HepG2 (cell line): Measurements from ENCODE around the gene PLD1. TPM values are rescaled to one million over a fixed set of nuclear protein-coding genes. Genes with fewer than 3 reads are reported as not detected.

Experiments used
- ATAC-seq: fragments of 200-7000 bp; cut with Tn5 transposase; 3 replicates; pipeline ENCODE4 v1.9.1; 2020; ENCODE audit warnings: mild to moderate bottlenecking, moderate library complexity
- BruUV-seq: library from RNA; stranded (reverse); fragments of 400-500 nt; replicated peaks from 2 replicates; lab custom pipeline; 2021; lab: Mats Ljungman, UMichigan
- CTCF ChIA-PET: fragments of 300-600 bp; formaldehyde crosslinking; extraction: SDS; loops from one replicate; lab custom pipeline; 2021; ENCODE audit warnings: low total read pairs, inconsistent platforms, low intra/inter-chr PET ratio; lab: Yijun Ruan, JAX
- POLR2A ChIA-PET: fragments of 350-600 bp; sonication (Branson Sonifier 250); formaldehyde crosslinking; loops from one replicate; lab custom pipeline; 2020; ENCODE audit warnings: antibody characterized with exemption, inconsistent platforms; lab: Yijun Ruan, JAX
- DNase-seq: peaks from one replicate; pipeline ENCODE4 v3.0.0-alpha.2; 2015; ENCODE audit warnings: low spot score
- FAIRE-seq: peaks from 3 replicates; lab custom pipeline; 2011; peaks lifted over from hg19 to GRCh38; lab: Jason Lieb, UNC
- H2AFZ ChIP-seq: one replicate; pipeline ENCODE4 v1.6.1; 2011; ENCODE audit warnings: low read length, inconsistent platforms
- H3K27ac ChIP-seq: fragments of 300-600 bp; 3 replicates; pipeline ENCODE4 v1.8.0; 2011; ENCODE audit warnings: mixed run types, mild to moderate bottlenecking, mixed read lengths, low read length, inconsistent platforms; ENCODE audit not compliant: insufficient read depth; ENCODE audit errors: extremely low read length
- H3K27me3 ChIP-seq, 2 experiments: fragments of 200-600 bp in 1 of 2; 2 replicates in 1 of 2; 3 replicates in 1 of 2; pipeline versions ENCODE4 v1.6.0 to v1.8.0; 2011; ENCODE audit warnings: low read length in 2 of 2, mild to moderate bottlenecking in 2 of 2, moderate library complexity in 2 of 2, inconsistent platforms in 1 of 2; ENCODE audit not compliant: insufficient read depth in 2 of 2, control insufficient read depth in 1 of 2
- H3K36me3 ChIP-seq, 2 experiments: fragments of 200-600 bp in 1 of 2; replicated peaks in 1 of 2; 2 replicates in 1 of 2; 3 replicates in 1 of 2; pipeline versions ENCODE4 v1.5.1 to v1.8.0; 2011; ENCODE audit warnings: low read length in 2 of 2, inconsistent platforms in 1 of 2; ENCODE audit not compliant: insufficient read depth in 2 of 2, control insufficient read depth in 1 of 2
- H3K4me1 ChIP-seq: 2 replicates; pipeline ENCODE4 v1.5.1; 2012; ENCODE audit warnings: low read length, inconsistent platforms; ENCODE audit not compliant: insufficient read depth
- H3K4me2 ChIP-seq: 2 replicates; pipeline ENCODE4 v1.6.0; 2011; ENCODE audit warnings: low read depth, low read length, inconsistent platforms
- H3K4me3 ChIP-seq, 3 experiments: fragments of 200-600 bp in 1 of 3; sonication (generic), shearing (Covaris generic) in 1 of 3; replicated peaks in 1 of 3; 2 replicates each; pipeline ENCODE4 v1.5.1; 2011 to 2016; ENCODE audit warnings: low read length in 3 of 3, inconsistent platforms in 2 of 3, low read depth in 2 of 3, mild to moderate bottlenecking in 2 of 3, control low read depth in 1 of 3, mixed read lengths in 1 of 3; ENCODE audit not compliant: insufficient read depth in 1 of 3
- H3K79me2 ChIP-seq: one replicate; pipeline ENCODE4 v1.6.1; 2011; ENCODE audit warnings: low read length, inconsistent platforms; ENCODE audit not compliant: insufficient read depth
- H3K9ac ChIP-seq: 2 replicates; pipeline ENCODE4 v1.6.0; 2011; ENCODE audit warnings: mild to moderate bottlenecking, low read depth, low read length, inconsistent platforms; ENCODE audit not compliant: insufficient read depth
- H3K9me3 ChIP-seq: 2 replicates; pipeline ENCODE4 v1.5.1; 2012; ENCODE audit warnings: mild to moderate bottlenecking, low read length
- H4K20me1 ChIP-seq: 2 replicates; pipeline ENCODE4 v1.6.0; 2011; ENCODE audit warnings: inconsistent platforms, mild to moderate bottlenecking, low read length, moderate library complexity; ENCODE audit not compliant: insufficient read depth
- AFF4 ChIP-seq: sonication (generic); formaldehyde crosslinking; IDR thresholded peaks from 2 replicates; pipeline ENCODE4 v1.4.0; 2020; ENCODE audit warnings: missing genetic modification reagents
- DPF2 ChIP-seq: sonication (generic); formaldehyde crosslinking; IDR thresholded peaks from 2 replicates; pipeline ENCODE4 v1.4.0; 2020; ENCODE audit warnings: mild to moderate bottlenecking, low read depth, missing genetic modification reagents, borderline replicate concordance
- KMT2B ChIP-seq: IDR thresholded peaks from 2 replicates; pipeline ENCODE4 v1.6.1; 2016; ENCODE audit warnings: missing genetic modification reagents, missing compliant biosample characterization
- MTA3 ChIP-seq: sonication (generic); formaldehyde crosslinking; IDR thresholded peaks from 2 replicates; pipeline ENCODE4 v1.4.0; 2020; ENCODE audit warnings: missing genetic modification reagents
- RARG ChIP-seq: sonication (generic); formaldehyde crosslinking; IDR thresholded peaks from 2 replicates; pipeline ENCODE4 v1.4.0; 2020; ENCODE audit warnings: low read depth, mild to moderate bottlenecking, missing genetic modification reagents
- SKI ChIP-seq: fragments of 450-650 bp; IDR thresholded peaks from one replicate; pipeline ENCODE4 v1.6.1; 2018; ENCODE audit warnings: mild to moderate bottlenecking; ENCODE audit not compliant: partially characterized antibody
- SPEN ChIP-seq: sonication (generic); formaldehyde crosslinking; IDR thresholded peaks from 2 replicates; pipeline ENCODE4 v1.5.1; 2020; ENCODE audit warnings: low read depth, mild to moderate bottlenecking, missing genetic modification reagents
- TBX2 ChIP-seq: sonication (generic); formaldehyde crosslinking; IDR thresholded peaks from 2 replicates; pipeline ENCODE4 v1.5.0; 2020; ENCODE audit warnings: missing genetic modification reagents, mild to moderate bottlenecking, borderline replicate concordance
- ZEB1 ChIP-seq: IDR thresholded peaks from 2 replicates; pipeline ENCODE4 v1.6.1; 2012; ENCODE audit warnings: mild to moderate bottlenecking, low read depth, inconsistent platforms; ENCODE audit not compliant: insufficient replicate concordance
- ZMYM3 ChIP-seq: sonication (generic); formaldehyde crosslinking; IDR thresholded peaks from 2 replicates; pipeline ENCODE4 v1.5.1; 2020; ENCODE audit warnings: mild to moderate bottlenecking, missing genetic modification reagents
- ZNF441 ChIP-seq: sonication (generic); formaldehyde crosslinking; IDR thresholded peaks from 2 replicates; pipeline ENCODE4 v1.7.0; 2021; ENCODE audit warnings: missing genetic modification reagents, borderline replicate concordance
- ZNF710 ChIP-seq: sonication (generic); formaldehyde crosslinking; IDR thresholded peaks from 2 replicates; pipeline ENCODE4 v1.5.0; 2020; ENCODE audit warnings: mild to moderate bottlenecking, missing genetic modification reagents, borderline replicate concordance
- ZNF768 ChIP-seq: sonication (generic); formaldehyde crosslinking; IDR thresholded peaks from 2 replicates; pipeline ENCODE4 v1.4.0; 2020; ENCODE audit warnings: missing genetic modification reagents
- ZSCAN31 ChIP-seq: sonication (generic); formaldehyde crosslinking; IDR thresholded peaks from 2 replicates; pipeline ENCODE4 v1.5.0; 2020; ENCODE audit warnings: low read depth, mild to moderate bottlenecking, missing genetic modification reagents
- WGBS: methylation state at CpG from one replicate; pipeline ENCODE4 v1.1.6; 2017; ENCODE audit warnings: low lambda C conversion rate; 5-methylcytosine and 5-hydroxymethylcytosine counted together
- in situ Hi-C: cut with HindIII; loops from 2 replicates; pipeline ENCODE4 v1.10.0; 2017; ENCODE audit warnings: low pct_unique_long_range_greater_than_20kb; ENCODE audit not compliant: extremely low pct_ligation_motif_present
- intact Hi-C: fragments of 100-400 bp; cut with micrococcal nuclease; formaldehyde crosslinking; loops from one replicate; pipeline ENCODE4 v1.10.0; 2022; ENCODE audit not compliant: unreplicated experiment
- polyA plus RNA-seq, 8 experiments: library from polyadenylated mRNA; depleted of rRNA in 3 of 8; stranded (reverse) in 7 of 8; unstranded in 1 of 8; fragments of >200 nt; fragmentation: Illumina TruSeq in 4 of 8; extraction: Trizol in 4 of 8; gene quantifications; 2 replicates each; pipeline versions ENCODE4 v1.2.1 to v1.2.3, GENCODE V29; 2011 to 2016; ENCODE audit warnings: low read depth in 4 of 8, missing spikeins in 1 of 8, mixed read lengths in 1 of 8; ENCODE audit not compliant: insufficient read depth in 1 of 8
- total RNA-seq, 5 experiments: library from RNA; depleted of rRNA; stranded (reverse); fragments of >200 nt; fragmentation: Illumina TruSeq; extraction: Trizol; gene quantifications; 2 replicates each; pipeline ENCODE4 v1.2.3, GENCODE V29; 2016; ENCODE audit warnings: low read depth in 1 of 5

PLD1 gene
- total and polyA plus RNA-seq, 2 of the 13 experiments (the other 11 are each of a cell fraction or from before 2014, with no cell fraction given) = 27.1 to 59.4 TPM

- Histone ChIP-seq H3K4me3 (no peak overlapping the region), H4K20me1 (no peaks in the 10 kb centered on the region), H3K27me3 (no peaks in the 10 kb centered on the region), H3K4me2 (no peak overlapping the region), H2AFZ (no peak overlapping the region), H3K4me1 (peaks cover 33% of the 10 kb centered on the region)
- intact Hi-C loops = no loop called here
- FAIRE-seq = no peak
- TF ChIP-seq ZSCAN31 (CRISPR knock-in tag) (no peak), KMT2B (CRISPR knock-in tag) (no peak), ZNF441 (CRISPR knock-in tag) (no peak)
- TF ChIP-seq, all 625 proteins: peak for 0
- H3K9ac ChIP-seq = no peak overlapping the region
- ChIA-PET CTCF (no interaction called here), POLR2A (no interaction called here)
- no peaks in the 10 kb centered on the region for H3K9me3 ChIP-seq
- H3K36me3 ChIP-seq = peaks cover 11 to 45% of the 10 kb centered on the region in 2 experiments
- WGBS = 94% methylated on average over 2 of the region's 2 CpGs
- H3K79me2 ChIP-seq = no peaks in the 10 kb centered on the region
- no TSS peak for BruUV-seq
- no peak overlapping the region for H3K27ac ChIP-seq
- in situ Hi-C loops = no loop called here
- ATAC-seq = no peak
- DNase-seq = no peak
Observed at GRCh38 chr3:171684221-171684620, 126.1 kb downstream of the PLD1 start.

GRCh38 chr3:171682743-171683142 lies 127.5 kb downstream of the PLD1 start:
- 0 out of 2 replicates have a peak, but pooled peaks cover 1% of the 10 kb centered on the region for H4K20me1 ChIP-seq
- no TSS peak for BruUV-seq
- WGBS = over 99% methylated on average over 3 of the region's 3 CpGs
- H3K4me3 ChIP-seq = no peak overlapping the region
- no peak overlapping the region for H3K4me2 ChIP-seq
- POLR2A ChIA-PET = no interaction called here
- peaks cover 2% of the 10 kb centered on the region for H3K79me2 ChIP-seq
- intact Hi-C loops = no loop called here
- H3K9me3 ChIP-seq = no peaks in the 10 kb centered on the region
- peaks cover 11 to 38% of the 10 kb centered on the region in 2 experiments for H3K36me3 ChIP-seq
- FAIRE-seq = no peak
- ATAC-seq = no peak
- H3K4me1 ChIP-seq = peaks cover 48% of the 10 kb centered on the region
- no peak overlapping the region for H2AFZ ChIP-seq
- TF ChIP-seq MTA3 (CRISPR knock-in tag) (no peak), RARG (CRISPR knock-in tag) (no peak), TBX2 (CRISPR knock-in tag) (no peak), ZMYM3 (no peak), ZEB1 (no peak), AFF4 (CRISPR knock-in tag) (no peak), ZNF710 (CRISPR knock-in tag) (no peak), SKI (no peak), ZNF768 (CRISPR knock-in tag) (no peak), SPEN (CRISPR knock-in tag) (no peak), DPF2 (CRISPR knock-in tag) (no peak)
- H3K9ac ChIP-seq = no peak overlapping the region
- DNase-seq = no peak
- no peak overlapping the region for H3K27ac ChIP-seq
- no peaks in the 10 kb centered on the region for H3K27me3 ChIP-seq
- CTCF ChIA-PET = no interaction called here
- in situ Hi-C loops = no loop called here
